GM18508 (cell line): Measurements from ENCODE around the gene OLIG1.
A peak's percentile ranks its signal among the peaks of the same experiment; 100 is the strongest.

Experiments used
- ATAC-seq: cut with Tn5 transposase; IDR thresholded peaks from one replicate; pipeline ENCODE4 v1.9.1; 2021; ENCODE audit warnings: moderate number of reproducible peaks; ENCODE audit not compliant: insufficient read depth, unreplicated experiment

Gene OLIG1

DNA sequence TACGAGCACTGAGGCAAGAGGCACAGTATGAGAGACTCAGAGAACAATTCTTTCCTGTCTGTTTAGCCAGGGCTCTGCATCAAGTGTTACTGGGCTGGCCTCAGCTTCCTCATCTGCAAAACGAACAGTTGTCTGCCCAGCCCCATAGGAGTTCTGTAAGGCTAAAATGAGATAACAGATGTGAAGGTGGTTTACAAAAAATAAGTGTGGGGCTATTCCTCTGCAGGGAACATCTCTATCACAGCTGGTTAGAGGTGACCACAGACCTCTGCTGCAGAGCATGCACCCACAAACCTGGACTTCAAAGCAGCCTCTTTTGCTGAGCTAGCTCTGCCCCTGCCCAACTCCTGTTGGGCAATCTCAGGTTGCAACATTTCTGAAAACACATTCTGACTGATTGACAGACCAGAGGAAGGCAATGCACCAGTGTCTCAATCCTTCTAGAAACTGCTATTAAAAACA is 10.5 kb upstream of the OLIG1 start:
- ATAC-seq = no peak

DNA sequence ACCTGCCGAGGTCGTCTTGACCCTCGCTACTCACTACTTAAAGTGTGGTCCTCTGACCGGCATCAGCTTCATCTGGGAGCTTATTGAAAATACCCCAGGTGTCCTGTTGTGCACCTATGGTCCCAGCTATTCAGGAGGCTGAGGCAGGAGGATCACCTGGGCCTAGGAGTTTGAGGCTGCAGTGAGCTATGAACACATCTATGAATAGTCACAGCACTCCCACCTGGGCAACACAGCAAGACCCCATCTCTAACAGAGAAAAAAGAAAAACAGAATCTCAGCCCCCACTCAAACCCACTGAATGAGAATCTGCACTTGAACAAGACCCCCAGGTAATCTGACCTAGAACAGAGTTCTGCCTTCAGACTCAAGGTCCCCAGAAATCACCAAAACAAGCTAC is 8.7 kb upstream of the OLIG1 start:
- ATAC-seq = no peak

DNA sequence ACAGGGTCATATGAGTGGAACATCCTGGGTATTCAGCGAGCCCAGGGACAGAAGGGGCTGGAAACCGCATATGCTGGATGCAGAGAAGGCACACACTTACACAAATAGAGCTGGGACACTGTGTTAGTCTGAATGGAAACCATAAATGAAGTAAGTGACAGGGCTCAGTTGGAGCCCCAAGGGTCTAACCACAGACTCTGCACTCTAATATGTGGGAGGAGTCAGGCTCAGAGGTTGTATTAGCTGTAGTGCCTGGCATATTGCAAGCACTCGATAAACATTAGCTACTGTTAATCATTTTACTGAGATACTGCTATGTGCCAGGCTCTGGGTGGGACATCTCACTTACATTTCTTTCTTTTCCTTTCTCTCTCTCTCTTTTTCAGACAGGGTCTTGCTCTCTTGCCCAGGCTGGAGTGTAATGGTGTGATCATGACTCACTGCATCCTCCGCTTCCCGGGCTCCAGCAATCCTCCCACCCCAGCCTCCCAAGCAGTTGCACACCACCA is 6.5 kb upstream of the OLIG1 start:
- ATAC-seq = no peak

DNA sequence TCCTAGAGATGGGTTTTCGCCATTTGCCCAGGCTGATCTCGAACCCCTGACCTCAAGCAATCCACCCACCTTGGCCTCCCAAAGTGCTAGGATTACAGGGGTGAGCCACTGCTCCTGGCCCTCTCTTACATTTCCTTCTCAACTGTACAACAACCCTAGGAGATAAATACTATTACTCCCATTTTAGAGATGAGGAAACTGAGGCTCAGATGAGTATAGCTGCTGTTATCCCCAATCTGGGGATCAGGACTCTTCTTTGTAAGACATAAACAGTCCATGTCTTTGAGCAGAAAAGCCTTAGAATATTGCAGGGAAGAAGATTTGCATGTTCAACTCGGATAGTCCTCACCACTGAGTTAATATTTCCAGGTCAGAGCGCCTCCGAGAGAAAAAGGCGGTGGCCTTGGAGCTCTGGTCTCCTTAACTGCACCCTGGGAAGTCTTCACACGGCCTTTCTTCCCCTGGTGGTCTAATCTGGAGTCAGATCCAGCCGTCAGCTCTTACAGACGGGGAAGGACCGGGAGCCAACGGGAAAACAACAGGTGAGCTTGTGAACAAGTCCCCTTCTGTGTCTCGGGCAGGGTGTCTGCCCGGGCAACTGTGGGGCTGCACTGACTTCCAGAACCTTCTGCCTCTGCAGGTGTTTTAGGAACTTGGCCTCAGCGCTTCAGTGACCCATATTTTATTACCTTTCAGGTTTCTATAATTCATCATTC is 5.9 kb upstream of the OLIG1 start:
- no peak for ATAC-seq

DNA sequence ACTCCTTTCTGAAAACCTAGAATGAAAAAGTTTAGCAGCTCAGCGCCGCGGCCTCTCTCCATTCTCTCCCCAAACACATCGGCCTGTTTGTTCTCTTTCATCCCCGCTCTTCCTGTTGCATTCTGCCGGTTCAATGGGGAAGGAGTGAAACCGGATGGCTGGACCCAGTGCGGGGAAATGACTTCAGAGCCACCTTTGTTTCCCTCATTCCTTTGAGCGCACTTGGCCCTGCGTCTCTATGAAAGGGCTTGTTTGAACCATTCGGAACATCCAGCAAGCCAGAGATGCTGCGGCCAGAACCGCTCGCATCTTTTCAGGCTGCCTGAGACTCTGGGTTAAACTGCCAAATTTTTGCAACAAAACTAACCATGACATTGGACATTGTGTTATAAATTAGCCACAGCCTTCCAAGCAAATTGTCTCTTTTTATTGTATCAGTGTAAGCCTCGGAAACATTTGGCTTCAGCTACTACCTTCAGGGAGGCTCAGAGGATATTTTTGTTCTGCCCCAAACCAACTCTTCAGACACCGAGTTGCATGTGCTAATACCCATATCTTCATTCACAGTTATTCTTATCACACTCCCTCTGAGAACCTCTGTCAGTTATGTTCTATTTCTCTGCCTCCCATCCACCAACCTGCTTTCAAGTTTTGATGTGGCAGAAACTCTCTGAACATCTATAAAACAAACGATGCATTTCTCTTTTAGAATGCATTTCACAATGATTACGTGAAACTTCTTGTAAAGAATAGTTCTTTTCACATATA is 5.1 kb upstream of the OLIG1 start:
- no peak for ATAC-seq

DNA sequence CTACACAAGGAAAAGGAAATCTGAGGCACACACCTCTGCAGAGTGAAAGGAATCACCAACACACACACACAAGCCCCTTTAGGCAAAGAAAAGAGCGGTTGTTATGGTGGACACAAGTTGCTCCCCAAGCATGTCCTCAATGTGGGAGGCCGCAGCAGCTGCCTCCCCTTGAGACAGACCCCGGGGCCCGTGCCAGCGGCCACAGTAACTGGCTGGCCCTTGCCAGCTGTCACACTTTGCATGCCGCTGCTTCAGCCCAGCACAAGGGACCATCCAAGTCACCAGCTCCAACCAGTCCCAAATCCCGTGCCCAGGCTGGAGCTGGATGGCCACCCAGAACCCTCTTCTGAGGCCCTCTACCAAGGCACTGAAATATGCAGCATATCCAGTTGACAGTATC is 2.9 kb upstream of the OLIG1 start:
- no peak for ATAC-seq

DNA sequence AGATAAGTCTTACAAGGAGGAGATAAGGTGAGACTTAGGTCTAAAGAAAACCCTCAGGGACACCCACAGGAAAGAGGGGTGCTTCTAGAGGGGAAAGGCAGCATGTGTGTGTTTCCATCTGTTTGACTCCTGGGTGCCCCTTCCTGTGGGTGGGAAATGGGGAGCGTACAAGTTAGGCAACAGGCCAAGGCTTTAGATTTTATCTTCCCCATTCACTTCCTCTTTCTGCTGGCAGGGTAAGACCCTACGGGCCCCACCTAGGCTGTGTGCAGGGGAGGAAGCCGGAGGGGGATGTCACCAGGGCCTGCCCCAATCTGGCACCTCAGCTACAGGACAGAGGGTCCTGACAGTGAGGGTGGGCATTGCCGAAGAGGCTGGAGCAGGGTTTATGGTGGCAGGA is 2.5 kb upstream of the OLIG1 start:
- no peak for ATAC-seq

DNA sequence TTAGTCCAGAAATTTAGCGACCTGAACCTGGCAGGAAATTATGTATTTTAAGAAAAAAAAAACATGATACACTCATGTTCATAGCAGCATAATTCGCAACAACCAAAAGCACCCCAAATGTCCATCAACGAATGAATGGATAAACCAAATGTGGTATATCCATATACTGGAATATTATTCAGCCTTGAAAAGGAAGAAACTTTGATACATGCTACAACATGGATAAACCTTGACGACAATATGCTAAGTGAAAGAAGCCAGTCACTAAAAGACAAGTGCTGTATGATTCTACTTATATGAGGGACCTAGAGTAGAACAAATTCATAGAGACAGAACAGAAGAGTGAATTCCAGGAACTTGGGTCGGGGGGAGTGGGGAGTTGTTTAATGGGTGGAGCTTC is 698 bp upstream of the OLIG1 start:
- ATAC-seq = no peak

DNA sequence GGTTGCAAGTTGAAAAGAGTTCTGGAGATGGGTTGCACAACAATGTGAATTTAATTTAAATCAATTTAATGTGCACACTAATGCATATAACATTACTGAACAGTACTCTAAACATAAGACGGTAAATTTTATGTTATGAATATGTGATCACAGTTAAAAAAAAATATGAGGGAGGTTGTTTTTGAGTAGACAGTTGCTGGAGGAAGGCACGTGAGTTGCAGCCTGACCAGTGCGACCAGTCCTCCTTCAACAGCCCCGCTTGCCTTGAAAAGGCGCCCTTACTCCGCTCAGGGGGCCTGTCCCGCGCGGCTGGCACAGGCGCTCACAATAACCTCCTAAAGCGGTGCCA is 322 bp upstream of the OLIG1 start:
- no peak for ATAC-seq

DNA sequence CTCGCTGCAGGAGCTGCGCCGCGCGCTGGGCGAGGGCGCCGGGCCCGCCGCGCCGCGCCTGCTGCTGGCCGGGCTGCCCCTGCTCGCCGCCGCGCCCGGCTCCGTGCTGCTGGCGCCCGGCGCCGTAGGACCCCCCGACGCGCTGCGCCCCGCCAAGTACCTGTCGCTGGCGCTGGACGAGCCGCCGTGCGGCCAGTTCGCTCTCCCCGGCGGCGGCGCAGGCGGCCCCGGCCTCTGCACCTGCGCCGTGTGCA is 730 bp downstream of the OLIG1 start:
- no peak for ATAC-seq

DNA sequence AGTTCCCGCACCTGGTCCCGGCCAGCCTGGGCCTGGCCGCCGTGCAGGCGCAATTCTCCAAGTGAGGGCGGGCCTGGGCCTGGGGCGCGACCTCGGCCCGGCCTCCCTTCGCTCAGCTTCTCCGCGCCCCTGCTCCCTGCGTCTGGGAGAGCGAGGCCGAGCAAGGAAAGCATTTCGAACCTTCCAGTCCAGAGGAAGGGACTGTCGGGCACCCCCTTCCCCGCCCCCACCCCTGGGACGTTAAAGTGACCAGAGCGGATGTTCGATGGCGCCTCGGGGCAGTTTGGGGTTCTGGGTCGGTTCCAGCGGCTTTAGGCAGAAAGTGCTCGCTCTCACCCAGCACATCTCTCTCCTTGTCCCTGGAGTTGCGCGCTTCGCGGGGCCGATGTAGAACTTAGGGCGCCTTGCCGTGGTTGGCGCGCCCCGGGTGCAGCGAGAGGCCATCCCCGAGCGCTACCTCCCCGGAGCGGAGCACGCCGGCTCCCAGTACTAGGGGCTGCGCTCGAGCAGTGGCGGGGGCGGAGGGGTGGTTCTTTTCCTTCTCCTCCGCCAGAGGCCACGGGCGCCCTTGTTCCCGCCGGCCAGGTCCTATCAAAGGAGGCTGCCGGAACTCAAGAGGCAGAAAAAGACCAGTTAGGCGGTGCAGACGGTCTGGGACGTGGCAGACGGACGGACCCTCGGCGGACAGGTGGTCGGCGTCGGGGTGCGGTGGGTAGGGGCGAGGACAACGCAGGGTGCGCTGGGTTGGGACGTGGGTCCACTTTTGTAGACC is 1.2 kb downstream of the OLIG1 start:
- no peak for ATAC-seq

DNA sequence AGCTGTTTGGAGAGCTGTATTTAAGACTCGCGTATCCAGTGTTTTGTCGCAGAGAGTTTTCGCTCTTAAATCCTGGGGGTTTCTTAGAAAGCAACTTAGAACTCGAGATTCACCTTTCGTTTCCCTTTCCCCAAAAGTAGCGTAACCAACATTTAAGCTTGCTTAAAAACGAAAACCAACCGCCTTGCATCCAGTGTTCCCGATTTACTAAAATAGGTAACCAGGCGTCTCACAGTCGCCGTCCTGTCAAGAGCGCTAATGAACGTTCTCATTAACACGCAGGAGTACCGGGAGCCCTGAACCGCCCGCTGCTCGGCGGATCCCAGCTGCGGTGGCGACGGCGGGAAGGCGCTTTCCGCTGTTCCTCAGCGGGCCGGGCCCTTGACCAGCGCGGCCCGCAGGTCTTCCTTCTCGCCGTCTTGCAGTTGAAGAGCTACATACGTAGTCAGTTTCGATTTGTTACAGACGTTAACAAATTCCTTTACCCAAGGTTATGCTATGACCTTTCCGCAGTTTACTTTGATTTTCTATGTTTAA is 1.9 kb downstream of the OLIG1 start:
- no peak for ATAC-seq

DNA sequence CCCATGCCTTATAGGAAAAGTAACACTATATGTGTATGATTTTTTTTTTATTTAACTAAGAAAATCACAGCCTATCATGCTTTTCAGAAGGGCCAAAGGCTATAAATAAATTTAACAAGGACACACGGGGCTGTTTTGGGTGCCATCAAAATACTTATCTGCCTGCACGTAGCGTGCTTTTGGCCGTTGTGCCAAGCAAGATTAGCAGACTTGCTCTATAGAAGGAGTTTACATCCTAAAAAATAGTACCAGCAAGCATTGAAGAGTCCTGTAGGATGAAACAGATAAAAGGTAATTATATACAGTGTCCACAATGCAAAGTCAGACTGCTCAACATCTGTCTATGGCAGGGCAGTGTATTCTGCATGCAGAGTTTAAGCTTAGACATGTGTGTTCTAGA is 3.7 kb downstream of the OLIG1 start:
- no peak for ATAC-seq

DNA sequence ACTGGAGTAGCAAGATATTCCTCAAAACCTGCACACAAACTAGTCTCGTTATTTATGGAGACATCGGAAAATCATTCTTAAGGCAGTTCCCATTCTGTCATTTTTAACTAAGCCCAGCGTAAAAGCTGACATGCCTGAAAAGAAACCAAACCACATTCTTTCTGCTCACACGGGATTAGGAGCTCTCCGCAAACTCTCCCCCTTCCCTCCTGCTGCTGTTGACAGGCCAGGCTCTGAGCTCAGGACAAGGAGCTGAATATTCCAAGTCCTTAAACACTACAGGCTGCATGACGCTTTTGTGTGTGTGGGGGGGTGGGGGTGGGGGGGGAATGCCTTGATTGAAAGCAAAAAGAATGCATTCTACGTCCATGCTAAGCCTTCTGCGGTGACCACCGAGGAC is 5.2 kb downstream of the OLIG1 start:
- no peak for ATAC-seq

DNA sequence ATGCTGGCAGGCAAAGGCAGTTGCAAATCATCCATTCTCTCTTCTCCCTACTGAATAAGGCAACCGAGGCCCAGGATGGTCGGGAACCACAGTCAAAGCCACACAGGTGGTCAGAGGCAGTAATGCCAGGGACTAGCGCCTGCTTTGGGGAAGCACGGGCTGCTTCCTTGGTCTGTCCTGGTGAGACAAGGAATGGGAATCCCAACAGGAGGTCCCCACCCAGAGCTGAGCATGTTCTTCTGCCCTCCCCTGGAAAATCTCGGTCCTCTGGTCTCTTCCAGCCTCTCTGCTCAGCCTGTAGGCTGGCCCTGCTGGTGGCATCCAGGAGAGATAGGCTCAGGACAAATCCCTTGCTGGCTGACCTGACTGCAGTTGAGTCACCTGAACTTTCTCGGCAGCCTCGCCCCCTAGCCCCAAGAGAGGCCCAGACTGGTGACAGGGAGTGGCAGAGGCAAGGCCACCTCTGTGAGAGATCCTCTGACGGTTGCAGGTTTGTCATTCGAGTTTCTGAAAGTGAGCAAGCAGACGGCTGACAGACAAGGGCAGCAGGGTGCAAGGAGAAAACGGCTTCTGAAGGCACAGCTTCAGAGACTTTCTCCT is 5.8 kb downstream of the OLIG1 start:
- no peak for ATAC-seq

DNA sequence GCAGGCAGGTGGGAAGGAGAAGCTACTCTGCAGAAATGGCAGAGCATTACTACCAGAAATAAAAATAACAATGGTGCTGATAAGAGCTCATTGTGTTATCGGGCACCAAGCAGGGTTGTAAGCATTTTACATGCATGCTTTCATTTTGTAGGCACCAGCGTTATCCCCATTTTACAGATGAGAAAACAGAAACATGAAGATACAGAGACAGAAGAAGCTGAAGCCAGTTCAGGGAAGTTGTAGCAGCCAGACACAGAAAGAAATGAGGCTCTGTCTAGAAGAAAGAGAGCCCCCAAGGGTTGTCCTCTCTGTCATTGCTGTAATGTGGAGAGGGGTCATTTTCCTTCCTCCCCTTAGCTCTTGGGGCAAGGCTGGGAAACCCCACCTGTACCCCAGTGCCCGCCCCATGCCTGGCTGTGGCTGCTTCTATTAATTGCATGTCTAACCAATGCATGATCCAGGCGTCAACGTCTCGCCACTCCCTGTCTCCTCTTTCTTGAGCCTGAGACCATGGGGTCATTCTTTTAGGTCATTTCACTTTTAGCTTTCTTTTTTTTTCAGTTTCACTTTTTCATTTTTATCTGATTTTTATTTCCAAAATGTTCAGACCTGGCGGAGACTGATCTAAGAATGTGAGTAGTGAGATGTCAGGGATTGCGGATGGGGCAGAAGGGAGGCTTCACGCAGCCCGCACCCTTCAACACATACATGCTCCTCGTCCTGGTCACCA is 6.8 kb downstream of the OLIG1 start:
- no peak for ATAC-seq

DNA sequence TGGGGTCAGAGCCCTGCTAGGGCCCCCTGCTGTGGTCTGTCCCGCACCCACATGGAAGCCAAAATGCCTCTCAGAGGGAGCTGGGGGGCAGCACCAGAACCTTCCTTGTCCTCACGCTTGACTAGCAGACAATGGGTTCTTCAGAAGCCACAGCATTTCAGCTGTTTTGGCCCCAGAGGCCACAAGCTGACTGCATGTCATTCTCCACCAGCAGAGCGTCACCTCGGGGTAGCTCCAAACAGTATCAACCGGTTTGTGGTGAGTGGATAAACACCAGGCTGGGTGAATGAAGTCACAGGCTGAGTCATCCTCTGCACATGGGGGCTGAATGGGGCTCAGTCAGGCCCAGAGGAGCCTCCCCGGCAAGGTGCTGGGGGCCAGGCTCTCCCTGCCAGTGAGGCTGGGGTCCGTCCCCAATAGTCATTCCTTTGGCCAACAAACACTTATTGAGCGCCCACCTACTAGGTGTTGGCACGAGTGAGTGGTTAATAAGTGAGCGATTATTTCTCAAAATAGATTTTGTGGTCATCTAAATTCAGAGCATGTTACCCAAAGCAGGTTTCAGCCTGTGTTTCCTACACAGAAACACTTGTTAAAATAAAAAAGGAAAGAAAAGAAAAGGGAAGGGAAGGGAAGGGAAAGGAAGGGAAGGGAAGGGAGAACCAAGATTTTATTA is 9.1 kb downstream of the OLIG1 start:
- ATAC-seq = peak; percentile 89

DNA sequence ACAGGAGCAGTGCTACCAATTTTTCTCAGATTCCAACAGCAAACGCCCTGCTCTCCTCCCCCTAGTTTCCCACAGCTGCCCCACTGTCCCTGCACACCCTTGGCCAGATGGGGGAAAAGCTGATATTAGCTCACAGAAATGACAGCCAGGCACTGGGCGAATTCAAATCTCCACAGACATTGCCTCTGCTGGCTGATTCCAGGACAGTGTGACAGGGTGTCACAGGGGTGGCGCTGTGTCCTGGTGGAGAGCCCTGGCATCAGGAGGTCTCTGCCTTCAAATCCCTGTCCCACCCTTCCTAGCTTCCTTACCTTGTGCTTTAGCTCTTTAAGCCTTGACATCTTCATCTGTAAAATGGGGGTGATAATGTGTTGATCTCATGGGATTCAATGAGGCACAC is 10.4 kb downstream of the OLIG1 start:
- ATAC-seq = no peak

DNA sequence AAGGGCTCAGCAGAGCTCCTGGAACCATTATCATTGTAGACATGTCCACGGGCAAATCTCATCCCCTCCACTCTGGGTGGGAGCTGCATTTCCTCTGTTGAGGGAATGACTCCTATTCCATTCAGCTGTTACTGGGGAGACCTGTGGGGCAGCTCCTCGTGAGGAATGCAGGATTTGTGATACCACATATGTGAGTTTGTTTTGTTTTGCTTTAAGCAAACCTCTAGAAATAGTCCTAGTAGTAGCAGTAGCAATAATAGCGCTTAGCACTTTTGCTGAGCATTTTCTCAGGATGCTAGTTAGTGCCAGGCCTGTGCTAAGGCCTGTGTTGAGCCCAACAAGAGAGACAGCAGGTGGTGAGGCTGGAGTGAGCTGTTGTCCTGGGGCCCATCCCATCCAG is 10.8 kb downstream of the OLIG1 start:
- no peak for ATAC-seq

DNA sequence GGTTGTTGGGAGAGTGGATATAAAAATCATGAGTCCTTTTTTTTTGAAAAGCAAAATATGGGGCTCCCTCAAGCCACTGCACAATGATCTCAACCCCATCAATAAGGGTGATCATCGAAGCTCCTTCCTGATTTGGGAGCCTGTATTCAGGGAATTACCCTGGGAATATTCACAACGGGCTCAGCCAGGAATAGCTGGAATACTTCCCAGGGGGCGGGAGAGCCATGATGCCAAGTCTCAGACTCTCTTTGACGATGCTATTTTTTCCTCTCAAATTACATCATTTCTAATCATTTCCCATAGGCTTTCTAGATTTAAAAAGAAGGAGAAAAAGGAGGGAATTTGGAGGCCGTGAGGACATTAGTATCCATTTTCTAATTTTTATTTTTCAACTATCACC is 18.4 kb downstream of the OLIG1 start:
- no peak for ATAC-seq
